Activated T-cell treated with anti-CD3 and anti-CD28 coated beads, Interleukin-2, amount 50 U/mL, for 1 hour (primary cell): ENCODE data around the gene TAS2R40.
"Not testable (repeated sequence)": the region's sequence is repeated elsewhere in the genome, so short reads cannot be mapped to it uniquely, and the experiment has no call there.

Experiments used
- DNase-seq: peaks from one replicate; pipeline ENCODE4 v3.0.0-alpha.2; 2020

Gene TAS2R40

GRCh38 chr7:143252006-143252405, 30.2 kb downstream of the TAS2R40 start:
- no peak for DNase-seq

DNA sequence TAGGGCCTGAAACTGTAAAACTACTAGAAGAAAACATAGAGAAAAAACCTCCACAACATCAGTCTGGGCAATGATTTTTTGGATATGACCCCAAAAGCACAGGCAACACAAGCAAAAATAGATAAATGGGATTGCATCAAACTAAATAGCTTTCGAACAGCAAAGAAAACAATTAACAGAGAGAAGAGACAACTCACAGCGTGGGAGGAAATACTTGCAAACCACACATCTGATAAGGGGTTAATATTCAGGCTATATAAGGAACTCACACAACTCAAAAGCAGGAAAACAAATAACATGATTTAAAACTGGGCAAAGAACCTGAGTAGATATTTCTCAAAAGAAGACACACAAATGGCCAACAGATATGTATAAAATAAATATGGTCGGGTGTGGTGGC, 33.7 kb downstream of the TAS2R40 start:
- DNase-seq: no peak

- DNase-seq: no peak
Observed at GRCh38 chr7:143256325-143256724, 34.5 kb downstream of the TAS2R40 start.

DNA sequence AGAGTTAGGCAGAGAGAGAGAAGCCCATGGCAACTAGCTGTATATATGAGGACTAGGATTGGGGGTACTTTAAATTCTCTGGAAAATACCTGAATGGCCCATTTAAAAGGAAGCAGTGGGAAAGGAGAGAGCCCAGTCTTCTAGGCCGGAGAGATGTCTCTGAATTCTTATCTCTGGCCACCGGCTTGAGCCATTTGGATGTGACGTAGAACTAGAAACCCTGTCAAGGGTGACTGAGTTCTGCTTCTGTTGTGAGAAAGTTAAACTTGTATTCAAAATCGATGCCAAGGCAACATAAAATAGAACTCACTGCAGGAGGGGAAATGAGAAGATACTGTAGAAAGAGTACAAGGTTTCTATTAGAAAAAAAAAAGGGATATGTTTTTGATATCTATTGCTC, 35.1 kb downstream of the TAS2R40 start:
- DNase-seq: no peak

DNA sequence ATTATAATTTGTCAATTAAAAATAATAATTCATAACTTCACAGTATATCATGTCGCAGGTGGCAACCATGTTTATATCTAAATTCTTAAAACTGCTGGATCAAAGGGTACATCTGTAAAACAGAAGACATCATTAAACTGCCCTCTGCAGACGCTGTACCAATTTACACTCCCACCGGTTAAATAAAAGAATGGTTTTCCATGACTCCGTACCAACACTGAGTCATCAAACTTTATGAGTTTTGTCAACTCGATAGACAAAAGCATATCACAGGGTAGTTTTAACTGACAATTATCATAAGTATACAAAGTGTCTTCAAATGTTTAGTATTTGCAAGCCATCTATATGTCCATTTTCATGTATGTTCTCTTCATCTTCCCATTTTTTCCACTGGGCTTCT, 35.7 kb downstream of the TAS2R40 start:
- DNase-seq: no peak

DNA sequence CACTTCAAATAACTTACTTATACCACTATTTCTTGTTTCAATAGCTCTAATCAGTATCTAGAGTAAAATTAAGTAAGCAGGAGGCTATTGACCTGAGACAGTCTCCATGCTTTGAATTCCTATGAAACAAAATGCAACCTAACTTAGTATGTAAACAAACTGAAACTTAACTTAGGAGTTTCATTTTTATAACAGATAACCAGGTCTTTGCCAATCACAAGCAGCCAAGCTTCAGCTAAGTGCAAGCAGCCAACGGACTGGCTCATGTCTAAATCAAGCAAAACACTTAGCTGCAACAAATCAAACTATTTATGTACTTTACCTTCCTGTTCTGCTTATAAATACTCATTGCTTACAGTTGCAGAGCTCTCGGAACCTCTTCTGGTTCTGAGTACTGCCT, 37.0 kb downstream of the TAS2R40 start:
- no peak for DNase-seq

GRCh38 chr7:143259765-143260164, 37.9 kb downstream of the TAS2R40 start:
- no peak for DNase-seq

- DNase-seq: no peak
Observed at GRCh38 chr7:143261901-143262300, 40.1 kb downstream of the TAS2R40 start.

DNA sequence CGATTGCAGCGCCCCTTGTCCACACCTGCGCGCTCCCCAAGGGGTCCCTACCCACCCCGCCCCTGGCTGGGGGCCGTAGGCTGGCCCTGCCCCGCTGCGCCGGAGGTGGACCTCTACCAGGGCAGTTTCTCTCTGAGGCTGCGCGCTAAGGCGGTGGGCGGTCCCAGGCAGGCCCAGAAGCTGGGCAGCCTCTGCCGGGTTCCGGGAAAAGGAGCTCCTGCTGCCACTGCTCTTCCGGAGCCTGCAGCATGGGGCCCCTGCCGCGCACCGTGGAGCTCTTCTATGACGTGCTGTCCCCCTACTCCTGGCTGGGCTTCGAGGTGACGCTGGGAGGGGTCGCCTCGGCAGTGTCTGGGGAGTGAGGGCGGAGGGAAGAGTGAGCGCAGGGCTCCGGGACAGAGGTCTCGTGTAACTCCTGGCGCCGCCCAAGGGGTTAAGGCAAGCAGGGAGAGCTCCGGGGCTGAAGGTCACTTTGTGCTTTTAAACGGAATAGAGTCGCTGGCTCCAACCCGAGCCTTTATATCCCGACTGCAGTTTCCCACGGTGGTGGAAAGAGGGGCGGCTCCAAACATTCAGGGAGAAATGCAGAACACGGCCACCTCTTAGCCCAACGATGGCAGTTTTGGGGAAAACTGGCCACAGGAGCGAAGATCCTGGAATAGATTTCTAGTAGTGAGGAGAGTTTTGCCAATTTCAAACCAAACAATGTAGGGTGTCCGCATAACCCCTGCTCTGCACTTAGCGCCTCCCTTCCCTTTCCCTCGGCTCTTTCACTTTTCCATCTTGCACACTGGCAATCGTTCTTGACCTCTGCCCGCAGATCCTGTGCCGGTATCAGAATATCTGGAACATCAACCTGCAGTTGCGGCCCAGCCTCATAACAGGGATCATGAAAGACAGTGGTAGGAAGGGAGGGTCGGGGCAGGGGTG, 41.7 kb downstream of the TAS2R40 start, which contains the start of gene GSTK1:
GSTK1 (plus strand) TSS at position 176 of the 930 bp plus-strand sequence; CDS start at position 249, 73 bp downstream.
- peak; percentile 79 for DNase-seq

DNA sequence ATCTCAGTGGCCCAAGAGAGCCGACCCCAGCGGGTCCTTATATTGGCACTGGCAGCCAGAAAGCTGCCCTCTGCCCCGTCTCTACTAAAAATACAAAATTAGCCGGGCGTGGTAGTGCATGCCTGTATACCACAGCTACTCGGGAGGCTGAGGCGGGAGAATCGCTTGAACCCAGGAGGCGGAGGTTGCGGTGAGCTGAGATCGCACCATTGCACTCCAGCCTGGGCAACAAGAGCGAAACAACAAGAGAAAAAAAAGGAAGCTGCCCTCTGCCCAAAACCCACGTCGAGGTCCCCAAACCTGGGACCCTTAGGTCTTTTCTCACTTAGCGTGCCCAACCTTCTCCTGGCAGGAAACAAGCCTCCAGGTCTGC, 42.3 kb downstream of the TAS2R40 start:
- DNase-seq: not testable (repeated sequence)

DNA sequence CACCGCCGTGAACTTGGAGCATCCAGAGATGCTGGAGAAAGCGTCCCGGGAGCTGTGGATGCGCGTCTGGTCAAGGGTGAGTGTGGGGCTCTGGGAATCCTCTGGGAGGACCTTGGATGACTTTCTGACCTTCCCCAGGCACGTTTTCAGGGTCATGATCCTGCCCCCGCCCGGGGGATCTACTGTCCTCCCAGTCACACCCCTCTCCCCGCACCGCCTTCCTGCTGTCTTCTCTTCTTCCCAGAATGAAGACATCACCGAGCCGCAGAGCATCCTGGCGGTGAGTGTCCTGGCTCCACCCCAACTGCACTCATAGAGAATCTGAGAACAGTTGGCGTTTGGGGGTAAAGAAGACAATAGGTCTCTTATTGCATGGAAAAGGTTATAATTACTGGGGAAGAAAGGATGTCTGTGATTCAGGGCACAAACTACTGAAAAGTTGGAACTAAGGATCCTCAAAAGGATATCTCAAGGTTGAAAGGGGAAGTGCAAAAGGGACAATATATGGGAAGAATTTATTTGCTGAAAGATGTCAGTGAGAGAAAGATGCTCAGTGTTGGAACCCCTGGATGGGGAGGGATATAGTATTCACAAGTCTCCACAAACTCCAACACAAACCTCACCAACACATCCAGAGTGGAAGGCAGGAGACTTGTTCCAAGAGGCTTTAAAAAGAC, 43.3 kb downstream of the TAS2R40 start:
- no peak for DNase-seq

DNA sequence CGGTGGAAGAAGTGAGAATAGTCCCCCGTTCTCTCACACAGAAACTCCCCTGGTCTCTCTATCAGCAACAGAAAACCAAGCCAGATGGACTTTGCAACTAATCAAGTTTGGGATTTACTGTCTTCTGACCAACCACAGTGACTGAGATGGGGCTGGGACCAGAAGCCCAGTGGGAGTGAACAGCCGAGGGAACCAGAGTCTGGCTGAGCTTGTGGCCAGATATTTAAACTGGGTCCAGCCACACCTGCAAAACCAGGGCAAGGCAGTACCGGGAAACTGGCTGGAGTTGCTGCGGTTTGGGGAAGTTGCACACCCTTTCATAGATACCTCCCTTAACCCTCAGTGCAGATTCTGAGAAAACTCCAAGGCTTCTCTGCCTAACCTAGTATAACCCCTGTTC, 47.4 kb downstream of the TAS2R40 start:
- DNase-seq: no peak

DNA sequence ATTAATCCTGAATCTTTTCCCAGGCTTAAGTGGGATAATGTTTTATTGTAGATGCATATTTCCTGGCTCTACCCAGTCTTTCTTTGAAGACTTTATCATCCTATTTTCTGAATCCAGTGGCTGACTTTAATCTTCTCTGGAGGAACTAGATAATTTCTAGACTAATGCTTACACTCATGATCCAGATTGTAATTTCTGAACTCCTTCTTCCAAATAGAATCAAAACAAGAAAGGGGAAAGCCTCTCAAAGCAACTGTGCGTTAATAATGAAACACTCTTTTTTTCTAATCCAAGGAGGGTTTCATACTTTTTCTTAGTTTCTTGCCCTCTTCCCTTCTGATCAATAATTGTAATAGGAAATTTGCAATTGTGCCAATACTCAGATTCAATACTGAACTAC, 49.4 kb downstream of the TAS2R40 start:
- no peak for DNase-seq
